Activated T-cell treated with anti-CD3 and anti-CD28 coated beads, Interleukin-2, amount 50 U/mL, for 72 hours (primary cell): ENCODE results near the gene MAS1. TPM values are rescaled to one million over a fixed set of nuclear protein-coding genes. Genes with fewer than 3 reads are reported as not detected.
"Not testable (repeated sequence)": the region's sequence is repeated elsewhere in the genome, so short reads cannot be mapped to it uniquely, and the experiment has no call there.

ENCODE experiments used
- ATAC-seq, 2 donors: fragments of 150-1000 bp; cut with Tn5 transposase; replicated peaks in 1 of 2; 2 replicates each; pipeline ENCODE4 v1.10.0; 2021; ENCODE audit warnings: moderate library complexity in 2 of 2, mild to moderate bottlenecking in 1 of 2
- DNase-seq, 2 donors: peaks; one replicate each; pipeline ENCODE4 v3.0.0; 2021 to 2022; ENCODE audit warnings: mixed read lengths in 1 of 2
- H3K27ac Mint-ChIP-seq: one replicate; pipeline ENCODE4 v1.8.0; 2022; ENCODE audit warnings: mild to moderate bottlenecking, moderate library complexity, mixed read lengths
- H3K27me3 Mint-ChIP-seq: one replicate; pipeline ENCODE4 v1.8.0; 2022; ENCODE audit warnings: low read depth, mixed read lengths
- H3K36me3 Mint-ChIP-seq, 2 donors: one replicate each; pipeline ENCODE4 v1.8.0; 2022; ENCODE audit warnings: mixed read lengths in 2 of 2, mild to moderate bottlenecking in 1 of 2; ENCODE audit not compliant: insufficient read depth in 2 of 2
- H3K4me1 Mint-ChIP-seq: one replicate; pipeline ENCODE4 v1.8.0; 2022; ENCODE audit warnings: low read depth, mixed read lengths
- H3K4me3 Mint-ChIP-seq, 2 donors: one replicate each; pipeline ENCODE4 v1.8.0; 2022; ENCODE audit warnings: mild to moderate bottlenecking in 2 of 2, mixed read lengths in 2 of 2, moderate library complexity in 2 of 2
- H3K9me3 Mint-ChIP-seq, 2 donors: one replicate each; pipeline ENCODE4 v1.8.0; 2022; ENCODE audit warnings: mixed read lengths in 2 of 2
- total RNA-seq, 2 donors: library from RNA; stranded (reverse); gene quantifications; one replicate each; pipeline ENCODE4 v1.2.3, GENCODE V29; 2022

The MAS1 gene
- not detected for total RNA-seq

DNA sequence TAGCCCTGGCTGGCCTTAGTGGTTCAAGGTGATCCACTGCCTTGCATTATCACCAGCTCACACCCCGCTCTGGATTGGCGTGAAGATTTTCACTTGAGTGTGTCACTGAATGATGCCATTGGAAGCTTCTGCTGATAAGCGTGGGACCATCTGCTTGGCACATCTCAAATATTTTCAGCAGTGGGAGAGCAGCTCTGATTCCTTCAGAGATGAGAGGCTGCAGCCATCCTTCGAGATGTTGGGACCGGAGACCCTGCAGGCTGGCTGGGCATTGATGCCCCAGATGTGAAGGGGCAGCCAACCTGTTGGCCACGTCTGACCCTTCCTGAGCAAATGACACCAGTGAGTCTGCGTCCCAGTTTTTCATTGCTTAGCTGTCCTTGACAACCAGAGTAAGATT lies at the start of gene MAS1:
MAS1 (plus strand) TSS at position 197 of the 400 bp plus-strand sequence. CDS start 15,968 bp downstream, outside the sequence.
- DNase-seq (no peak), ATAC-seq (no peak)
- H3K27me3 Mint-ChIP-seq: peaks cover 52% of the 10 kb centered on the region
- no peaks in the 10 kb centered on the region for H3K9me3 Mint-ChIP-seq
- H3K4me1 Mint-ChIP-seq: no peaks in the 10 kb centered on the region
- H3K4me3 Mint-ChIP-seq: no peak within 1 kb of the TSS
- no peak within 1 kb of the TSS for H3K27ac Mint-ChIP-seq
- no peaks in the 10 kb centered on the region for H3K36me3 Mint-ChIP-seq

DNA sequence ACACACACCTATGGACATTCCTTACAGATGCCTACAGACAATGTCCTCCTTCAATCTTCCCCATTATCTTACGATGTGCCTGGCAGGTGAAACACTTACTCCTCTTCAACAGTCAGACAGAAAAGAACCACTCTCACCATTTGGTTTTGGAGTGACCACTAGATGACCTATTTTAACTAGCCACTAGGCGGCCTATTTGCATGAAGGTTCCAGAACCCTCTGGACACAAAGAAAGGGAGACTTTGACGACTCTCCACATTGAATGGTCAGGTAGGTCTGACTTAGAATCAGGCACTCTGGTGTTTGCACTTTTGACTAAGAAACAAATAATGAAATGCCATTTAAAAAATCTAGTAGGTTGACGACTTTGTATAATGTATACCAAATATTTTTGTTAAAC lies 48.8 kb upstream of the MAS1 start:
- H3K4me3 Mint-ChIP-seq: no peak overlapping the region
- no peak for DNase-seq
- H3K9me3 Mint-ChIP-seq: no peaks in the 10 kb centered on the region
- peaks cover 8% of the 10 kb centered on the region for H3K27me3 Mint-ChIP-seq
- no peaks in the 10 kb centered on the region for H3K36me3 Mint-ChIP-seq
- no peaks in the 10 kb centered on the region for H3K4me1 Mint-ChIP-seq
- no peak overlapping the region for H3K27ac Mint-ChIP-seq
- ATAC-seq: no peak

DNA sequence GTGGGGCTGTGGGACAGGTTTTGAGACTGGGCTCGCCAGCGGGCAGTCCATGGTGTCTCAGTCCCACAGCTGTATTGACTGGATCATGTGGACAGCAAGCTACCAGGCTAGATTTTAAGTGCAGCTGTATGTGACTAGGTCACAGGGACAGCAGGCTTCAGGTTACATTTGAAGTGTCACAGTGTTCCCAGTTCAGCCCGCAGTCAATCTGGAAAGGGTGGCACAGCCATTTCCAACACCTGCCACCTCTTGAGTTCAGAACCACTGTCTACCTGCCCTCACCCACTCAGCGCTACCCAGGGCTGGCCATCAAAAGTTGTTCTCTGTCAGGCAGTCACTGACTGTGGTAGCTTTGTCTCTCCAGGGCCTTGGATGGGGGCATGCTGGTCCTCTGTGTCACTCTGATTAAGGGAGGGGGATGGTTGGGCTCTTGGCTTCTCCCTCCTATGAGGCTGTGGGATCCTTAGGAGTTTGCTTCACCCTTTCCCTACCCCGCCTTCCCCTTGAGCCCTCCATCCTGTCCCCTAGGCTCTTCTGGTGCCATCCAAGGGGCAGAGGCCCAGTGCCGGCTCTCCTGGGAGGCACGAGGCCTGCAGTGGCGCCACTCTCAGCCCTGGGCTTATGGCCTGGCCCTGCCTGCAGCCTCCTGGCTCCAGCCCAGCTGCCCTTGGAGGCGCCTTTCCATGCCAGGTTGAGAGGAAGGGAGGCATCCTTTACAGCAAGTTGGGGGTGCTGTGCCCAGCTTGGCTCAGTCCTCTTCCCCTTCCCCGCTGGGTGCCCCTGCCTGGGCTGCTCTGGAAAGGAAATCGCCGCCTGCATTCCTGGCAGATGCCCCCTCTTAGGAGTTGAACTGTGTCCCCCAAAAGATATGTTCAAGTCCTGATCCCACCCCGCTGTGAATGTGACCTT lies 45.8 kb upstream of the MAS1 start:
- H3K27ac Mint-ChIP-seq: no peak overlapping the region
- no peaks in the 10 kb centered on the region for H3K4me1 Mint-ChIP-seq
- ATAC-seq: no peak
- no peak for DNase-seq
- H3K27me3 Mint-ChIP-seq: peaks cover 8% of the 10 kb centered on the region
- peaks cover under 1 to 5% of the 10 kb centered on the region in 2 donors for H3K9me3 Mint-ChIP-seq
- no peak overlapping the region for H3K4me3 Mint-ChIP-seq
- peaks cover 0 to 3% of the 10 kb centered on the region in 2 donors for H3K36me3 Mint-ChIP-seq

DNA sequence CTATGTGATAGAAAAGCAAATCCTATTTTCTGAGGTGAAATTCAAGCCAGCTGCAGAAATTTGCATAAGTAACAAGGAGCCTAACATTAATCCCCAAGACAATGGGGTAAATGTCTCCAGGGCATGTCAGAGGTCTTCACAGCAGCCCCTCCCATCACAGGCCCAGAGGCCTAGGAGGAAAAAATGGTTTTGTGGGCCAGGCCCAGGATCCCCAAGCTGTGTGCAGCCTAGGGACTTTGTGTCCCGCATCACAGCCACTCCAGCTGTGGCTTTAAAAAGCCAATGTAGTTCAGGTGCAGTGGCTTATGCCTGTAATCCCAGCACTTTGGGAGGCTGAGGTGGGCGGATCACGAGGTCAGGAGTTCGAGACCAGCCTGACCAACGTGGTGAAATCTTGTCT lies 42.2 kb upstream of the MAS1 start:
- H3K4me3 Mint-ChIP-seq, H3K27me3 Mint-ChIP-seq, ATAC-seq, H3K36me3 Mint-ChIP-seq, H3K9me3 Mint-ChIP-seq, H3K27ac Mint-ChIP-seq, DNase-seq, H3K4me1 Mint-ChIP-seq: not testable (repeated sequence)

DNA sequence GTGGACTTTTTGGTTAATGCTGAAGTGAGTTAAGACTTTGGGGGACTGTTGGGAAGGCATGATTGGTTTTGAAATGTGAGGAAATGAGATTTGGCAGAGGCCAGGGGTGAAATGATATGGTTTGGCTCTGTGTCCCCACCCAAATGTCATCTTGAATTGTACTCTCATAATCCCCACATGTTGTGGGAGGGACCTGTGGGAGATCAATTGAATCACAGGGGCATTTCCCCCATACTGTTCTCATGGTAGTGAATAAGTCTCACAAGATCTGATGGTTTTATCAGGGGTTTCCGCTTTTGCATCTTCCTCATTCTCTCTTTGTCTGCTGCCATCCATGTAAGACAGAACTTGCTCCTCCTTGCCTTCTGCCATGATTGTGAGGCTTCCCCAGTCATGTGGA lies 40.9 kb upstream of the MAS1 start:
- H3K4me3 Mint-ChIP-seq, H3K4me1 Mint-ChIP-seq, H3K27ac Mint-ChIP-seq, H3K9me3 Mint-ChIP-seq, H3K27me3 Mint-ChIP-seq, H3K36me3 Mint-ChIP-seq, DNase-seq, ATAC-seq: not testable (repeated sequence)

DNA sequence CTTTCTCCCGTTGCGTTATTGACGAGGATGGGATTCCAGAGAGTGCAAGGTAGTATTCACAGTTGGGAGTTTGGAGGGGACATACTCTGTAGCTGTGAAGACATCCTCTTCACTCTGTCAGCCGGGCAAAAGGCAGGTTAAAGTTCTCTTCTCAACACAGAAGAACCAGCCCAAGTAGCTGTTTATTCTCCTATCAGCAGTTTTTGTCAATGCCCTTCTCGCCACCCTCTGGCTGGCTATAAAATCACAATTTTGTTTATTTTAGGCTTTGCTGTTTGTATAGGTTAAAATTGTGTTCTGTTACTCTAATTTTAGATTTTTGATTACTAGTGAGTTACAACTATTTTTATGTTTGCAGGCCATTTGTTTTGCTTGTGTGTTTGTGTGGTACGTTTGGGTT lies 37.9 kb upstream of the MAS1 start:
- no peak for DNase-seq
- Mint-ChIP-seq H3K27me3 (no peaks in the 10 kb centered on the region), H3K36me3 (peaks cover 1 to 3% of the 10 kb centered on the region in 2 donors), H3K4me3 (no peak overlapping the region), H3K9me3 (peaks cover 2 to 9% of the 10 kb centered on the region in 2 donors), H3K4me1 (no peaks in the 10 kb centered on the region), H3K27ac (no peak overlapping the region)
- ATAC-seq: no peak

DNA sequence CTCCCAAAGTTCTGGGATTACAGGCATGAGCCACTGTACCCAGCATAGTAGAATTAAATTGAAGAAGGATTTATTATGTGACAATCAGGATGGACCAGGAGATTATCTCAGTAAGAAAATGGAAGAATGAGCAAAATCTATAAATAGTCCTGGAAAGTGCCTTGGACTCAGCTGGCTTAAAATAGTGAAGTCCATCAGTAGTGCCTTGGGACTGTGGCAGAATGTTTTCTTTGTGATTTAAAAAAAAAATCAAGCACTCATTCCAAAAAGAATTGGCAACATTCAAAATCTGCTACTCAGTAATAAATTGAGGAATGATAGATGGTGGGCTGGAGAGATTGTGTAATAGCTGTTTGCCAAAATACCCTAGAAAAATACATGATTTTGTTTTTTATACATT lies 37.0 kb upstream of the MAS1 start:
- ATAC-seq: no peak
- H3K4me3 Mint-ChIP-seq: no peak overlapping the region
- DNase-seq: no peak
- peaks cover 0 to 1% of the 10 kb centered on the region in 2 donors for H3K36me3 Mint-ChIP-seq
- no peaks in the 10 kb centered on the region for H3K27me3 Mint-ChIP-seq
- H3K4me1 Mint-ChIP-seq: no peaks in the 10 kb centered on the region
- no peak overlapping the region for H3K27ac Mint-ChIP-seq
- peaks cover 2 to 4% of the 10 kb centered on the region in 2 donors for H3K9me3 Mint-ChIP-seq

DNA sequence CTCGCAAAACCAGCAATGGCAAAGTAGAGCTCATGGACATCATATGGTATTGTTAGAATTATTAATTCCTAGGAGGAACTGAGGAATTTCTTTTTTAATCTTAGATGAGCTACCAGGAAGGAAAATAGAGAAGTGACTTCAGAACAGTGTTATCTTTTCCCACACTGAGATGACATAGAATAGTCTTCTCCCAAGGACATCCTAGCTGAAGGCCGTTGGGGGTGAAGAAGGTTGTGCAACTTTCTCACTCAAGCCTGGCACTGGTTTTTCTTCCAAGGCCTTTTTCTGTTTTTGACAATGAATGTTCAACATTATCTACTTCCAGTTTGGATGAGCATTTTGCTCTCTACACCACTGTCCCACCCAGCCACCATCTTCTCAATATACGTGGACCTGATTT lies 35.8 kb upstream of the MAS1 start:
- H3K36me3 Mint-ChIP-seq: peaks cover 0 to 1% of the 10 kb centered on the region in 2 donors
- no peaks in the 10 kb centered on the region for H3K4me1 Mint-ChIP-seq
- H3K27me3 Mint-ChIP-seq: no peaks in the 10 kb centered on the region
- H3K9me3 Mint-ChIP-seq: peaks cover 2 to 4% of the 10 kb centered on the region in 2 donors
- ATAC-seq (no peak), DNase-seq (no peak)
- peak overlapping the region; percentile 29 for H3K27ac Mint-ChIP-seq
- no peak overlapping the region for H3K4me3 Mint-ChIP-seq

DNA sequence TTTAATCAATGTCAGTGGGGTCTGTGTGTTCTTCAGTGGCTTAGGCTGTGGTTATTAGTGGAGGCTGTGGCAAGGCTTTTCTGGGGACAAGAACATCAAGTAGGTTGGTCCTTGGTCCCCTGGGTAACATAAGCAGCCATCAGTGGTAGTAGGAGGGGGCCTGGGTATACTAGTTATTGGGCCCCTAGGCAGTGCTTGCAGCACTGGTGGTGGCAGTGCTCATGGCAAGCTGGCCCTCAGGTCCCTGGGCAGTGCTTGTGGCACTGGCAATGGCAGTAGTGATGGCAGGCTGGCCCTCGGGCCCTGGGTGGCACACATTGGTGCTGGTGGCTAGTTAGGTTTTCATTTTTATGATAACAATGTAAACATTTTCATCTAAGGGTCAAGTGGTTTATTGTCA lies 32.5 kb upstream of the MAS1 start:
- Mint-ChIP-seq H3K36me3 (peaks cover 0 to 1% of the 10 kb centered on the region in 2 donors), H3K27ac (no peak overlapping the region), H3K9me3 (peaks cover 0 to 2% of the 10 kb centered on the region in 2 donors), H3K4me1 (peaks cover 15% of the 10 kb centered on the region), H3K27me3 (no peaks in the 10 kb centered on the region), H3K4me3 (no peak overlapping the region)
- ATAC-seq (no peak), DNase-seq (no peak)

DNA sequence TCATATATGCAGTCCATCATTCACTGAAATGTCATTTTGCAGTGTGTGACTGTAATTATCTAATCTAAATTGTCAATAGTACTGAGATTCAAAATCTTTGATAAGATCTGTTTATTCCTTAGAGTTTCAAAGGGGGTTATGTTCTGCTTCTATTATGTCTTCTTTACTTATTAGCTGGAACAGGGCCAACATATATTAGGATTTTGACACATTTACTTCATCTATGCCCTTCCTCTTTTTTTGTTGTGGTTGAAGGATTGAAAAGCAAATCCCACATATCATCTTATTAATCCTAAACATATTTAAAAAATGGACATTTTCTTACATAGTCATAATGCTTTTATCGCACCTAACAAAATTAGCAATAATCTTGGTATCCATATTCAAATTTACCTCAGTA lies 30.3 kb upstream of the MAS1 start:
- H3K27me3 Mint-ChIP-seq: no peaks in the 10 kb centered on the region
- DNase-seq (no peak), ATAC-seq (no peak)
- peaks cover 0 to 2% of the 10 kb centered on the region in 2 donors for H3K9me3 Mint-ChIP-seq
- H3K36me3 Mint-ChIP-seq: peaks cover 0 to 1% of the 10 kb centered on the region in 2 donors
- H3K4me3 Mint-ChIP-seq: no peak overlapping the region
- H3K27ac Mint-ChIP-seq: no peak overlapping the region
- H3K4me1 Mint-ChIP-seq: peaks cover 16% of the 10 kb centered on the region

DNA sequence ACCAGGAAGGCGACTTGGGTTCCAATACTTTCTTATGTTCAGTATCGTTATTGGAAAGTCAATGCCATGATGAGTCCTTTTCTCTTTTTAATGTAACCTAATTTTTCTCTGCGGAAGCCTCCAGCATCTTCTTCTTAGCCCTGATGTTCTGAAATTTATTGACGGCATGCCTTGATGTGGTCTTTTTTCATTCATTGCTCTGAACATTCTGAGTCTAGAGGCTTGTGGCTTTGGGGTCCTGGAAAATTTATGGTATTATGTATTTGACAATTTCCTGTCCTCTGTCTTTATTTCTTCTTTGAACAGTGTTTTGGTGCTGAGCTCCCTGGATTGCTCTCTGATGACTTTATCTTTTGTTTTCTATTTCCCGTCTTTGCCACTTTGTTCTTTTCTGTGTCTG lies 28.7 kb upstream of the MAS1 start:
- H3K4me1 Mint-ChIP-seq: peaks cover 16% of the 10 kb centered on the region
- H3K36me3 Mint-ChIP-seq: peaks cover 0 to 1% of the 10 kb centered on the region in 2 donors
- ATAC-seq: no peak
- H3K4me3 Mint-ChIP-seq: peak overlapping the region; percentile 12 to 32
- peaks cover 1 to 2% of the 10 kb centered on the region in 2 donors for H3K9me3 Mint-ChIP-seq
- H3K27ac Mint-ChIP-seq: no peak overlapping the region
- no peak for DNase-seq
- no peaks in the 10 kb centered on the region for H3K27me3 Mint-ChIP-seq

DNA sequence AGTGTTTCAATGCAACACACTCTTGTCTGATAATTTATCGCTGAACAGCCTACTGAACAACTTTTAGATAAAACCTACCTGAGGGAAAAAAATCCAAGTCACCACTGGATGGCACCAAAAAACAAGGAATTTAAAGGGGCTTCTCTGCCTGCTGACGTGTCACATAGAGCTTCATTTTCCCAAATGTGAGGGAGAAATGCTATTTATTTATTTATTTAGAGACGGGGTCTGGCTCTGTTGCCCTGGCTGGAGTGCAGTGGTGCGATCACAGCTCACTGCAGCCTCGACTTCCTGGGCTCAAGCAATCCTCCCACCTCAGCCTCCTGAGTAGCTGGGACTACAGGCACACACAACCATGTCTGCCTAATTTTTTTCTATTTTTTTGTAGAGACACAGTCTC lies 27.4 kb upstream of the MAS1 start:
- peak overlapping the region in 1 of 2 donors; percentile 58 for H3K4me3 Mint-ChIP-seq
- H3K9me3 Mint-ChIP-seq, H3K36me3 Mint-ChIP-seq, H3K27ac Mint-ChIP-seq, H3K27me3 Mint-ChIP-seq: not testable (repeated sequence)
- ATAC-seq (peak; percentile 32 to 54), DNase-seq (peak; percentile 19 to 40)
- peaks cover 16% of the 10 kb centered on the region for H3K4me1 Mint-ChIP-seq

DNA sequence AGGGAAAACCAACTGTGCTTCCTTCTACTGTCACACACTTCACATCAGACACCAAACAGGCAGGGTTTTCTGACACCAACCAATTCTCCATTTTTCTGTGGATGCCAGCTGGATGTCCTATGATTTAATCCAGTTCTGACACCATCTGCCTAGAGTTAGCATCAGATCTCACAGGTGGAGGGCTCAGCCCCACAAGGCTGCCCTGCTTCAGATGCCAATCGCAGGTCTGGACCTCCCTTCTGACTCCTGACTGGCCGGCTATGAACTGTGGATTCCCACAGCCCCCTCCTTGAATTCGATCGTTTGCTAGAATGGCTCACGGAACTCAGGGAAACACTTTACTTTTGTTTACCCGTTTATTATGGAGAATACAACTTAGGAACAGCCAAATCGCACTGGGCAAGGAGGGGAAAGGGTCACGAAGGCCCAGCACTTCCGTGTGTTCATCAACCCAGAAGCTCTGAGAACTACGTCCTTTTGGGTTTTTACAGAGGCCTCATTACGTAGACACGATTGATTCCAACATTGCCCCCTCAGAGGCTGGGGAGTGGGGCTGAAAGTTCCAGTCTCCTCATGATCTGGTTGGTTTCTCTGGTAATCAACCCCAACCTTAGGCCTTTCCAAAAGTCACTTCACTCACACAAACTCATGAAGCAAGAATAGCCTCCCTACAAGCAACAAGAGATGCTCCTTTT lies 25.4 kb upstream of the MAS1 start:
- Mint-ChIP-seq H3K4me1 (peaks cover 16% of the 10 kb centered on the region), H3K4me3 (no peak overlapping the region), H3K27me3 (no peaks in the 10 kb centered on the region), H3K27ac (no peak overlapping the region), H3K9me3 (peaks cover 0 to 1% of the 10 kb centered on the region in 2 donors), H3K36me3 (no peaks in the 10 kb centered on the region)
- DNase-seq (no peak), ATAC-seq (no peak)
